ENCODE results near the gene CFAP99. TPM values are rescaled to one million over a fixed set of nuclear protein-coding genes. Genes with fewer than 3 reads are reported as not detected.

The CFAP99 gene
- polyA plus RNA-seq, 1 experiment: not detected

DNA sequence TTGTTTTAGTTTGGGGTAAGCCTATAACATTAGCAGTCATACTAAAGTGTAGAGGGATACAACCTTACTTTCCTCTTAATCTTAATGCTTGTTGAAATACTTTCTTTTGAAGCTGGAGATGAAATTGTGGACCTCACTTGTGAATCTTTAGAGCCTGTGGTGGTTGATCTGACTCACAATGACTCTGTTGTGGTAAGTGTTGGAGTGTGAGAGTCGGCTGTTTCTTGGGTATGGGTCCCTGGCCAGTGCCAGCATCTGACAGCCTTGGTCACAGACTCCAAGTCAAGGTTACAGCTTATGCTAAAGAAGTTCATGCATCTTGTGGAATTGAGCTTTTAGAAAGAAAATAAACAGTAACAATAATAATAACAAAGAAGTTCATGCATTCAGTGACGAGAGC lies 81.8 kb downstream of the CFAP99 start:
- Histone ChIP-seq H3K4me3 (ENCODE audit: low read depth, low read length) (no peak overlapping the region), H3K36me3 (ENCODE audit: control insufficient read depth, insufficient read depth, low read length) (peaks cover 22% of the 10 kb centered on the region), H3K27me3 (ENCODE audit: control insufficient read depth, insufficient read depth, low read length) (no peaks in the 10 kb centered on the region)
- no peak for DNase-seq (ENCODE audit: low read depth)
- ChIA-PET POLR2A (interaction anchor here (0.6 kb wide), 1 partner anchor 24 kb away, joined by 10 read pairs; no protein-coding TSS in a partner anchor), CTCF (no interaction called here)
- TF ChIP-seq, protein P1, sequence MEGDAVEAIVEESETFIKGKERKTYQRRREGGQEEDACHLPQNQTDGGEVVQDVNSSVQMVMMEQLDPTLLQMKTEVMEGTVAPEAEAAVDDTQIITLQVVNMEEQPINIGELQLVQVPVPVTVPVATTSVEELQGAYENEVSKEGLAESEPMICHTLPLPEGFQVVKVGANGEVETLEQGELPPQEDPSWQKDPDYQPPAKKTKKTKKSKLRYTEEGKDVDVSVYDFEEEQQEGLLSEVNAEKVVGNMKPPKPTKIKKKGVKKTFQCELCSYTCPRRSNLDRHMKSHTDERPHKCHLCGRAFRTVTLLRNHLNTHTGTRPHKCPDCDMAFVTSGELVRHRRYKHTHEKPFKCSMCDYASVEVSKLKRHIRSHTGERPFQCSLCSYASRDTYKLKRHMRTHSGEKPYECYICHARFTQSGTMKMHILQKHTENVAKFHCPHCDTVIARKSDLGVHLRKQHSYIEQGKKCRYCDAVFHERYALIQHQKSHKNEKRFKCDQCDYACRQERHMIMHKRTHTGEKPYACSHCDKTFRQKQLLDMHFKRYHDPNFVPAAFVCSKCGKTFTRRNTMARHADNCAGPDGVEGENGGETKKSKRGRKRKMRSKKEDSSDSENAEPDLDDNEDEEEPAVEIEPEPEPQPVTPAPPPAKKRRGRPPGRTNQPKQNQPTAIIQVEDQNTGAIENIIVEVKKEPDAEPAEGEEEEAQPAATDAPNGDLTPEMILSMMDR (IDR thresholded peaks at IDR 0.05; ENCODE audit: insufficient read depth, low read depth, low read length): no peak

DNA sequence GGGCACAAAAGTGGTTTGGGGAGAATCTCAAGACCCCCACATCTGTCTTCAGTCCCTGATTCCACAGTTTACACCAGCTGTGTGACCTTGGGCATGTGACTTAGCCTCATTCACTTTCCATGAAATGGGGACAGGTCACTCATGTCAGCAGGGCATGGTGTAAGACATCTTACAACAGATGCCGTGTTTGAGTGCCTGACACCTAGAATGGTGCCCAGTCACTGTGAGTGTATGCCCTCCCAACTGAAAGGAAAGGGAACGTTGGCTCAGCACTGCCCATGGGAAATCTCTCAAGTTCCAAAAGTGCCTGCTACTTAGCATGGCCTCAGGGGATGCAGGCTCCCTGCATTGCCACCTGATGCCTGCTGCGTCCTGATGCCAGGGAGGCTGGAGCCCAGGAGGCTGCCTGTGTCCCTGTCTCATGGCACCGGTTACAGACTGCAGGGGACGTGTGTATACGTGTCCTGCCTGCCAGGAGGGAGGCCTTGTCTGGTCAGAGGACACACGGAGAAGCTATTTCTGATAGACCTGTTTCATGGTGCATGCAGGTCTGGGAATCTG lies 82.4 kb downstream of the CFAP99 start:
- Histone ChIP-seq H3K36me3 (ENCODE audit: control insufficient read depth, insufficient read depth, low read length) (peaks cover 22% of the 10 kb centered on the region), H3K27me3 (ENCODE audit: control insufficient read depth, insufficient read depth, low read length) (no peaks in the 10 kb centered on the region), H3K4me3 (ENCODE audit: low read depth, low read length) (no peak overlapping the region)
- TF ChIP-seq, protein P1 (IDR thresholded peaks at IDR 0.05; ENCODE audit: insufficient read depth, low read depth, low read length): no peak
- ChIA-PET CTCF (interaction anchor here (1.2 kb wide), 1 partner anchor 8 kb away, joined by 3 read pairs; no protein-coding TSS in a partner anchor), POLR2A (no interaction called here)
- DNase-seq (ENCODE audit: low read depth): no peak

DNA sequence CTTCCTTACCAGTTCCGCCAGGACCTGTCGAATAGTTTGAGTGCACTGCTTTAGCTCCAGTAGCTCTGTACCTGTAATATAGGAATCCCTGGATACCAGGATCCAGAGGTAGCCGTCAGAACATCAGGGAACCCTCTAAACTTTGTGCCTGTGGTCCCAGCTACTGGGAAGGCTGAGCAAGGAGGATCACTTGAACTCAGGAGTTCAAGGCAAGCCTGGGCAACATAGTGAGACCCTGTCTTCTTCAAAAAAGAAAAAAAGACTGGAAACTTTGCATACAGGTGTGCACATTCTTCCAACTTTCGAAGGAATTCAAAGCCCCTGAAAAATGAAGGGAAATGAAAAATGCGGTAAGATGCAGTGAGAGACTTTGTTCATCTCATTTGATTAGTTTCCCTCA lies 85.1 kb downstream of the CFAP99 start:
- Histone ChIP-seq H3K36me3 (ENCODE audit: control insufficient read depth, insufficient read depth, low read length) (peaks cover 19% of the 10 kb centered on the region), H3K27me3 (ENCODE audit: control insufficient read depth, insufficient read depth, low read length) (no peaks in the 10 kb centered on the region), H3K4me3 (ENCODE audit: low read depth, low read length) (no peak overlapping the region)
- CTCF ChIA-PET: no interaction called here
- TF ChIP-seq, protein P1 (IDR thresholded peaks at IDR 0.05; ENCODE audit: insufficient read depth, low read depth, low read length): no peak
- POLR2A ChIA-PET: no interaction called here
- DNase-seq (ENCODE audit: low read depth): no peak

DNA sequence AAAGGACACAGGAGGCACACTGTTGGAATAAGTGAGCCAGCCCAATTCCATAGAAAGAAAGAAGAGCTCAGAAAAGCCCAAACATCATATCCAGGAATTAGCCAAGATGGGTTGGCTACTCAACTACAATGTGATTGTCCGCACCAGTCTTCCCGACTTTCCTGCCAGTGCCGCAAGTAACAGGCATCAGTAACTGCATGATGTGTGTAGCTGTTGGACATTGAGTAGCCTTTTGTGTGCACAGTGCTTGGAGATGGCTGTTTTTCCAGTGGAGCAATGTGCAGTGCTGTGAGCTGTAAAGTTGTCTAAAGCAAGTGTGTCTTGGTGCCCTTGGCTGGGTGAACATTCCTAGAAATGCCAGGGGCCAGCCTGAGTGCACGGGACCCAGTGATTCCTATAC lies 88.5 kb downstream of the CFAP99 start:
- TF ChIP-seq, protein P1 (IDR thresholded peaks at IDR 0.05; ENCODE audit: insufficient read depth, low read depth, low read length): no peak
- H3K36me3 ChIP-seq (ENCODE audit: control insufficient read depth, insufficient read depth, low read length): peaks cover 23% of the 10 kb centered on the region
- ChIA-PET POLR2A (no interaction called here), CTCF (no interaction called here)
- H3K4me3 ChIP-seq (ENCODE audit: low read depth, low read length): no peak overlapping the region
- H3K27me3 ChIP-seq (ENCODE audit: control insufficient read depth, insufficient read depth, low read length): no peaks in the 10 kb centered on the region
- DNase-seq (ENCODE audit: low read depth): no peak

DNA sequence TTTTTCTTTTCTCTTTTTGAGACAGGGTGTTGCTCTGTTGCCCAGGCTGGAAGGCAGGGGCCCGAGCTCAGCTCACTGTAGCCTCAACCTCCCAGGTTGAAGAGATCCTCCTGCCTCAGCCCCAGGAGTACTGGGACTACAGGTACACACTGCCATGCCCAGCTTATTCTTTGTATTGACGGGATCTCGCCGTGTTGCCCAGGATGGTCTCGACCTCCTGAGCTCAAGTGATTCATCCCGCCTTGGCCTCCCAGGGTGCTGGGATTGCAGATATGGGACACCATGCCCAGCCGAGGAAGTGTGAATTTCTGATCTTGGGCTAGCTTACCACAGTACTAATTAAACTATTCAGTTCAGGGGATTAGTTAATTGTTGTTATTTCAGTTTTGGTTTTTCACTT lies 89.1 kb downstream of the CFAP99 start:
- TF ChIP-seq, protein P1 (IDR thresholded peaks at IDR 0.05; ENCODE audit: insufficient read depth, low read depth, low read length): no peak
- no peak for DNase-seq (ENCODE audit: low read depth)
- ChIA-PET POLR2A (no interaction called here), CTCF (interaction anchor here (1.0 to 1.3 kb wide), 2 partner anchors 12 to 288 kb away, joined by 3 read pairs; no protein-coding TSS in a partner anchor)
- Histone ChIP-seq H3K4me3 (ENCODE audit: low read depth, low read length) (no peak overlapping the region), H3K27me3 (ENCODE audit: control insufficient read depth, insufficient read depth, low read length) (no peaks in the 10 kb centered on the region), H3K36me3 (ENCODE audit: control insufficient read depth, insufficient read depth, low read length) (peaks cover 29% of the 10 kb centered on the region)
